ENCODE results near the gene MBP. TPM values are rescaled to one million over a fixed set of nuclear protein-coding genes. Genes with fewer than 3 reads are reported as not detected.

Gene MBP
- total and polyA plus RNA-seq, 2 of the 13 experiments (the other 11 are each of a cell fraction or from before 2014, with no cell fraction given), result 5.0 to 8.5 TPM

DNA sequence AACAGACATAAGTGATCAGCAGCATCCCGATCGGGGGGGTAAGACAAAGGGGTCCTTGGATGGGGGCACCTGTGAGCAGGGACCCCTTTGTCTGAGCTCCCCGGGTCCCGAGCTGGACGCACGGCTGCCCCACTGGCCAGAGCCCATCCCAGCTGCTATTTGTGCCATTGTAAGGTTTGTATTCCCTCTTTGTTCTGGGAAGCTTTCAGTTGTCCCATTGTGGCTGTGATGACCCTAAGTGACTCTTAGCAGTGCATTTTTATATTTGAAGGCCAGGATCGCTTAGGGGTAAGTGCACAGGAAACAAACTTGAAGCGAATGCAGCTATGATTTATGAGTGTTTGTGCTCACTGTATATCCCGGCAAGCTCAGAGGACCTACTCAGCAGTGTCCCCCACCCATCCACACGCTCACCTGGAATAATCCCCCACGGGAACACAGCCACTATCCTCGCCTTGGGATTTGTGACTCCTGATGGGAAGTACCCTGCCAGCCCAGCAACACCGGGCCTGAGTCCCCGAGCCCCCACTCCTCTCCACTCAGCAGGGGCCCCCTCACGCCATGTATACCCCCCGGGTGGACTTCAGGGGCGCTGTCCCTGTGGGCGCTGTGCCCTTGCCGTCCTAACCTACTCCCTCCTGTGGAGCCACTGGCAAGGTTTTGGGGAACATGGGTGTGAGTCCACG, 80.1 kb downstream of the MBP start (continued):
- TF ChIP-seq, protein P1, sequence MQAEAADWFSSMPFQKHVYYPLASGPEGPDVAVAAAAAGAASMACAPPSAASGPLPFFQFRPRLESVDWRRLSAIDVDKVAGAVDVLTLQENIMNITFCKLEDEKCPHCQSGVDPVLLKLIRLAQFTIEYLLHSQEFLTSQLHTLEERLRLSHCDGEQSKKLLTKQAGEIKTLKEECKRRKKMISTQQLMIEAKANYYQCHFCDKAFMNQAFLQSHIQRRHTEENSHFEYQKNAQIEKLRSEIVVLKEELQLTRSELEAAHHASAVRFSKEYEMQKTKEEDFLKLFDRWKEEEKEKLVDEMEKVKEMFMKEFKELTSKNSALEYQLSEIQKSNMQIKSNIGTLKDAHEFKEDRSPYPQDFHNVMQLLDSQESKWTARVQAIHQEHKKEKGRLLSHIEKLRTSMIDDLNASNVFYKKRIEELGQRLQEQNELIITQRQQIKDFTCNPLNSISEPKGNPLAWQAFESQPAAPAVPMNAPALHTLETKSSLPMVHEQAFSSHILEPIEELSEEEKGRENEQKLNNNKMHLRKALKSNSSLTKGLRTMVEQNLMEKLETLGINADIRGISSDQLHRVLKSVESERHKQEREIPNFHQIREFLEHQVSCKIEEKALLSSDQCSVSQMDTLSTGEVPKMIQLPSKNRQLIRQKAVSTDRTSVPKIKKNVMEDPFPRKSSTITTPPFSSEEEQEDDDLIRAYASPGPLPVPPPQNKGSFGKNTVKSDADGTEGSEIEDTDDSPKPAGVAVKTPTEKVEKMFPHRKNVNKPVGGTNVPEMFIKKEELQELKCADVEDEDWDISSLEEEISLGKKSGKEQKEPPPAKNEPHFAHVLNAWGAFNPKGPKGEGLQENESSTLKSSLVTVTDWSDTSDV (CRISPR knock-in tag; IDR thresholded peaks at IDR 0.05), result no peak
- TF ChIP-seq FOXK2 (IDR thresholded peaks at IDR 0.05) (no peak), GABPA (IDR thresholded peaks at IDR 0.05; ENCODE audit: low read depth, low read length) (no peak), GABPA (CRISPR knock-in tag; IDR thresholded peaks at IDR 0.05; ENCODE audit: low read depth) (no peak), ATF1 (CRISPR knock-in tag; IDR thresholded peaks at IDR 0.05) (no peak), HDAC6 (IDR thresholded peaks at IDR 0.05; ENCODE audit: low read depth, low read length) (no peak), NCOR1 (IDR thresholded peaks at IDR 0.05; ENCODE audit: borderline replicate concordance, low read length) (no peak), CBX2 (IDR thresholded peaks at IDR 0.05; ENCODE audit: low read depth, low read length) (no peak), CBX2 (CRISPR knock-in tag; IDR thresholded peaks at IDR 0.05; ENCODE audit: low read depth) (no peak), ISL2 (CRISPR knock-in tag; IDR thresholded peaks at IDR 0.05) (no peak)
- TF ChIP-seq, protein P2, sequence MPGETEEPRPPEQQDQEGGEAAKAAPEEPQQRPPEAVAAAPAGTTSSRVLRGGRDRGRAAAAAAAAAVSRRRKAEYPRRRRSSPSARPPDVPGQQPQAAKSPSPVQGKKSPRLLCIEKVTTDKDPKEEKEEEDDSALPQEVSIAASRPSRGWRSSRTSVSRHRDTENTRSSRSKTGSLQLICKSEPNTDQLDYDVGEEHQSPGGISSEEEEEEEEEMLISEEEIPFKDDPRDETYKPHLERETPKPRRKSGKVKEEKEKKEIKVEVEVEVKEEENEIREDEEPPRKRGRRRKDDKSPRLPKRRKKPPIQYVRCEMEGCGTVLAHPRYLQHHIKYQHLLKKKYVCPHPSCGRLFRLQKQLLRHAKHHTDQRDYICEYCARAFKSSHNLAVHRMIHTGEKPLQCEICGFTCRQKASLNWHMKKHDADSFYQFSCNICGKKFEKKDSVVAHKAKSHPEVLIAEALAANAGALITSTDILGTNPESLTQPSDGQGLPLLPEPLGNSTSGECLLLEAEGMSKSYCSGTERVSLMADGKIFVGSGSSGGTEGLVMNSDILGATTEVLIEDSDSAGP (CRISPR knock-in tag; IDR thresholded peaks at IDR 0.05; ENCODE audit: borderline replicate concordance), result no peak
- TF ChIP-seq, protein P3, sequence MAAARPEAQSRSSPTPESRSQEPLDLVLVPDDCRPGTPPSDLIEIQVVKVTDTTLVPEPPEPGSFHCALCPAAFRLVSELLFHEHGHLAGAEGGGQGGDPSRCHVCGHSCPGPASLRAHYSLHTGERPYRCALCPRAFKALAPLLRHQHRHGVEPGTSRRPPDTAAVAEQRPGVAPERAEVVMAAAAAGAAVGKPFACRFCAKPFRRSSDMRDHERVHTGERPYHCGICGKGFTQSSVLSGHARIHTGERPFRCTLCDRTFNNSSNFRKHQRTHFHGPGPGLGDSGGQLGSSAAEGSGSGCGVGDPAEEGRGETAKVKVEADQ (CRISPR knock-in tag; IDR thresholded peaks at IDR 0.05; ENCODE audit: borderline replicate concordance), result no peak
- TF ChIP-seq, protein P4, sequence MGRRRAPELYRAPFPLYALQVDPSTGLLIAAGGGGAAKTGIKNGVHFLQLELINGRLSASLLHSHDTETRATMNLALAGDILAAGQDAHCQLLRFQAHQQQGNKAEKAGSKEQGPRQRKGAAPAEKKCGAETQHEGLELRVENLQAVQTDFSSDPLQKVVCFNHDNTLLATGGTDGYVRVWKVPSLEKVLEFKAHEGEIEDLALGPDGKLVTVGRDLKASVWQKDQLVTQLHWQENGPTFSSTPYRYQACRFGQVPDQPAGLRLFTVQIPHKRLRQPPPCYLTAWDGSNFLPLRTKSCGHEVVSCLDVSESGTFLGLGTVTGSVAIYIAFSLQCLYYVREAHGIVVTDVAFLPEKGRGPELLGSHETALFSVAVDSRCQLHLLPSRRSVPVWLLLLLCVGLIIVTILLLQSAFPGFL (CRISPR knock-in tag; IDR thresholded peaks at IDR 0.05), result no peak

Data from HepG2 (cell line).